H9 (cell line): ENCODE measurements around the gene ALKBH5. TPM values are rescaled to one million over a fixed set of nuclear protein-coding genes. Genes with fewer than 3 reads are reported as not detected.

Experiments used
- DNase-seq: peaks from one replicate; pipeline ENCODE4 v3.0.0-alpha.2; 2017
- H2AFZ ChIP-seq: one replicate; pipeline ENCODE4 v1.6.1; 2013; ENCODE audit warnings: mild to moderate bottlenecking, low read length, control low read depth, moderate library complexity
- H2AK5ac ChIP-seq: 2 replicates; pipeline ENCODE4 v1.6.1; 2013; ENCODE audit warnings: low read length, control low read depth, mixed read lengths; ENCODE audit not compliant: insufficient read length
- H2BK120ac ChIP-seq: one replicate; pipeline ENCODE4 v1.6.1; 2013; ENCODE audit warnings: low read depth, mild to moderate bottlenecking, low read length, control low read depth, inconsistent platforms; ENCODE audit not compliant: poor library complexity, severe bottlenecking
- H2BK12ac ChIP-seq: 2 replicates; pipeline ENCODE4 v1.6.1; 2013; ENCODE audit warnings: low read length, control low read depth, mixed read lengths, low read depth; ENCODE audit not compliant: insufficient read length
- H2BK15ac ChIP-seq: 2 replicates; pipeline ENCODE4 v1.6.1; 2013; ENCODE audit warnings: low read depth, low read length, control low read depth
- H2BK20ac ChIP-seq: one replicate; pipeline ENCODE4 v1.6.1; 2013; ENCODE audit warnings: low read depth, mild to moderate bottlenecking, low read length, control low read depth, inconsistent platforms; ENCODE audit not compliant: poor library complexity, severe bottlenecking
- H2BK5ac ChIP-seq: 2 replicates; pipeline ENCODE4 v1.6.1; 2013; ENCODE audit warnings: low read length, control low read depth, mixed read lengths; ENCODE audit not compliant: insufficient read length
- H3K14ac ChIP-seq: 2 replicates; pipeline ENCODE4 v1.6.1; 2013; ENCODE audit warnings: low read length, control low read depth; ENCODE audit not compliant: insufficient read depth
- H3K18ac ChIP-seq: 2 replicates; pipeline ENCODE4 v1.6.1; 2013; ENCODE audit warnings: low read depth, mild to moderate bottlenecking, mixed read lengths, low read length, control low read depth; ENCODE audit not compliant: insufficient read length
- H3K23ac ChIP-seq: 2 replicates; pipeline ENCODE4 v1.6.1; 2013; ENCODE audit warnings: low read length, control low read depth, mixed read lengths, low read depth; ENCODE audit not compliant: insufficient read length
- H3K23me2 ChIP-seq: 2 replicates; pipeline ENCODE4 v1.6.1; 2013; ENCODE audit warnings: low read depth, mild to moderate bottlenecking, mixed read lengths, low read length, control low read depth; ENCODE audit not compliant: insufficient read length, poor library complexity, severe bottlenecking
- H3K27ac ChIP-seq: 2 replicates; pipeline ENCODE4 v1.5.1; 2013; ENCODE audit warnings: low read length, control low read depth, mixed read lengths, low read depth; ENCODE audit not compliant: insufficient read length
- H3K27me3 ChIP-seq: 2 replicates; pipeline ENCODE4 v1.6.1; 2013; ENCODE audit warnings: low read length, control low read depth, inconsistent platforms; ENCODE audit not compliant: insufficient read depth
- H3K4ac ChIP-seq: 2 replicates; pipeline ENCODE4 v1.6.1; 2013; ENCODE audit warnings: low read depth, mild to moderate bottlenecking, control low read depth, inconsistent platforms, low read length, moderate library complexity
- H3K4me1 ChIP-seq: 2 replicates; pipeline ENCODE4 v1.6.1; 2013; ENCODE audit warnings: low read length, control low read depth, inconsistent platforms; ENCODE audit not compliant: insufficient read depth
- H3K4me2 ChIP-seq: 2 replicates; pipeline ENCODE4 v1.6.1; 2013; ENCODE audit warnings: low read length, control low read depth, mixed read lengths; ENCODE audit not compliant: insufficient read length, insufficient read depth
- H3K56ac ChIP-seq: 2 replicates; pipeline ENCODE4 v1.6.1; 2013; ENCODE audit warnings: low read depth, mild to moderate bottlenecking, mixed read lengths, low read length, control low read depth; ENCODE audit not compliant: insufficient read length
- H3K79me1 ChIP-seq: 2 replicates; pipeline ENCODE4 v1.6.1; 2013; ENCODE audit warnings: low read depth, mild to moderate bottlenecking, moderate library complexity, low read length, control low read depth, inconsistent platforms; ENCODE audit not compliant: insufficient read depth, poor library complexity, severe bottlenecking
- H3K79me2 ChIP-seq: 2 replicates; pipeline ENCODE4 v1.6.1; 2013; ENCODE audit warnings: low read length, control low read depth, inconsistent platforms; ENCODE audit not compliant: insufficient read depth
- H3K9ac ChIP-seq: 2 replicates; pipeline ENCODE4 v1.6.1; 2013; ENCODE audit warnings: low read length, control low read depth, mixed read lengths; ENCODE audit not compliant: insufficient read length; ENCODE audit errors: extremely low read depth
- H3K9me3 ChIP-seq: one replicate; pipeline ENCODE4 v1.6.1; 2013; ENCODE audit warnings: low read depth, low read length, inconsistent platforms; ENCODE audit not compliant: control insufficient read depth
- H3T11ph ChIP-seq: one replicate; pipeline ENCODE4 v1.6.1; 2013; ENCODE audit warnings: mild to moderate bottlenecking, low read length, control low read depth, inconsistent platforms
- H4K20me1 ChIP-seq: one replicate; pipeline ENCODE4 v1.6.1; 2013; ENCODE audit not compliant: control insufficient read depth, insufficient read length, insufficient read depth
- H4K5ac ChIP-seq: 2 replicates; pipeline ENCODE4 v1.6.1; 2013; ENCODE audit warnings: low read depth, mild to moderate bottlenecking, mixed read lengths, low read length, control low read depth; ENCODE audit not compliant: insufficient read length
- H4K8ac ChIP-seq: replicated peaks from 2 replicates; pipeline ENCODE4 v1.6.1; 2013; ENCODE audit warnings: low read length, control low read depth, mixed read lengths, low read depth; ENCODE audit not compliant: insufficient read length
- H4K91ac ChIP-seq: 2 replicates; pipeline ENCODE4 v1.6.1; 2013; ENCODE audit warnings: low read depth, mild to moderate bottlenecking, moderate library complexity, mixed read lengths, low read length, control low read depth; ENCODE audit not compliant: insufficient read length
- H3K27ac Mint-ChIP-seq, 3 experiments: 2 replicates in 2 of 3; 3 replicates in 1 of 3; pipeline ENCODE4 v1.8.0; 2020 to 2021; ENCODE audit warnings: mixed read lengths in 3 of 3, mild to moderate bottlenecking in 1 of 3, moderate library complexity in 1 of 3
- H3K27me3 Mint-ChIP-seq: 2 replicates; pipeline ENCODE4 v1.8.0; 2021; ENCODE audit warnings: low read depth, mild to moderate bottlenecking, moderate library complexity, mixed read lengths
- H3K36me3 Mint-ChIP-seq, 3 experiments: 2 replicates in 2 of 3; 3 replicates in 1 of 3; pipeline ENCODE4 v1.8.0; 2020 to 2021; ENCODE audit warnings: low read depth in 3 of 3, mixed read lengths in 3 of 3; ENCODE audit not compliant: insufficient read depth in 1 of 3
- H3K4me1 Mint-ChIP-seq, 2 experiments: 2 replicates each; pipeline ENCODE4 v1.8.0; 2020; ENCODE audit warnings: mixed read lengths in 2 of 2
- H3K4me3 Mint-ChIP-seq, 2 experiments: 2 replicates in 1 of 2; 3 replicates in 1 of 2; pipeline ENCODE4 v1.8.0; 2020 to 2021; ENCODE audit warnings: mild to moderate bottlenecking in 2 of 2, mixed read lengths in 2 of 2, moderate library complexity in 1 of 2
- H3K9me3 Mint-ChIP-seq, 2 experiments: 2 replicates in 1 of 2; 3 replicates in 1 of 2; pipeline ENCODE4 v1.8.0; 2020; ENCODE audit warnings: mild to moderate bottlenecking in 2 of 2, mixed read lengths in 2 of 2, moderate library complexity in 1 of 2
- whole genome bisulfite sequencing: extraction: QIAGEN DNeasy Blood & Tissue Kit; methylation state at CpG from one replicate; pipeline ENCODE4 v1.1.7; 2013; ENCODE audit warnings: missing lambda C conversion rate, low lambda C conversion rate, mixed read lengths; ENCODE audit not compliant: insufficient read length; ENCODE audit errors: extremely low coverage; 5-methylcytosine and 5-hydroxymethylcytosine counted together
- total RNA-seq: library from RNA; stranded (reverse); gene quantifications from 2 replicates; pipeline ENCODE4 v1.2.1, GENCODE V29; 2021
- TF ChIP-seq, protein P1 (sequence below): fragments of 200-600 bp; sonication (generic); conservative IDR thresholded peaks from 3 replicates; pipeline ENCODE4 v1.8.0; 2021; ENCODE audit warnings: antibody characterized with exemption, mild to moderate bottlenecking

The ALKBH5 gene
- total RNA-seq, 1 experiment from 2014 or later, result 89.8 TPM

DNA sequence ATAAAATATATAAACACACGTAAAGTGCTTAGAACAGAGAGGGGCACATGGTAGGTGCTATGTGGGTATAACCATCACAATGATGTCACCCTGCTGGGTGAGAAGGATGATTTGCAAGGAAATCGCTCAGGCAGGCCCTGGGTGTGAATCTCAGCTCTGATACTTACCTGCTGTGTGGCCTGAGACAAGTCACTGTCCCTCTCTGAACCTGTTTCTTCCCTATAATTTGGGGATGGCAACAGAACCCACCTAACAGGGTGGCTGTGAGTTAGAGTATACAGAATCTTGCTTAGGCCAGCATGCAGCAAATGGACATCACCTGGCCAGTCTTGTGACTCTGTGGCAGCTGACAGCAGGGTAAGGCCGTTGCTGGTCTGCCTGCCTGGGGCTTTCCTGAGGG, 36.6 kb upstream of the ALKBH5 start:
- no peak overlapping the region for H2BK5ac ChIP-seq
- H3K18ac ChIP-seq, result no peak overlapping the region
- peaks cover 10% of the 10 kb centered on the region for H3K27me3 Mint-ChIP-seq
- H2BK20ac ChIP-seq, result no peak overlapping the region
- H3K27ac ChIP-seq, result no peak overlapping the region
- no peak overlapping the region for H3K27ac Mint-ChIP-seq
- H3K14ac ChIP-seq, result no peak overlapping the region
- H3K36me3 Mint-ChIP-seq, result no peaks in the 10 kb centered on the region
- no peak overlapping the region for H2BK120ac ChIP-seq
- no peak overlapping the region for H3K23ac ChIP-seq
- no peak overlapping the region for H3K4me3 Mint-ChIP-seq
- H3K4me2 ChIP-seq, result no peak overlapping the region
- no peak overlapping the region for H2AK5ac ChIP-seq
- H3T11ph ChIP-seq, result no peak overlapping the region
- H2BK12ac ChIP-seq, result no peak overlapping the region
- DNase-seq, result no peak
- no peak overlapping the region for H3K56ac ChIP-seq
- no peak overlapping the region for H2AFZ ChIP-seq
- peaks cover 9 to 15% of the 10 kb centered on the region in 2 experiments for H3K4me1 Mint-ChIP-seq
- no peaks in the 10 kb centered on the region for H4K20me1 ChIP-seq
- no peaks in the 10 kb centered on the region for H3K23me2 ChIP-seq
- H3K79me1 ChIP-seq, result no peaks in the 10 kb centered on the region
- H3K4ac ChIP-seq, result no peak overlapping the region
- no peak overlapping the region for H4K91ac ChIP-seq
- no peaks in the 10 kb centered on the region for H3K9me3 ChIP-seq
- no peaks in the 10 kb centered on the region for H3K9me3 Mint-ChIP-seq
- no peak overlapping the region for H3K9ac ChIP-seq
- no peaks in the 10 kb centered on the region for H3K79me2 ChIP-seq
- H3K27me3 ChIP-seq, result no peaks in the 10 kb centered on the region
- no peak overlapping the region for H4K5ac ChIP-seq
- TF ChIP-seq, protein P1, sequence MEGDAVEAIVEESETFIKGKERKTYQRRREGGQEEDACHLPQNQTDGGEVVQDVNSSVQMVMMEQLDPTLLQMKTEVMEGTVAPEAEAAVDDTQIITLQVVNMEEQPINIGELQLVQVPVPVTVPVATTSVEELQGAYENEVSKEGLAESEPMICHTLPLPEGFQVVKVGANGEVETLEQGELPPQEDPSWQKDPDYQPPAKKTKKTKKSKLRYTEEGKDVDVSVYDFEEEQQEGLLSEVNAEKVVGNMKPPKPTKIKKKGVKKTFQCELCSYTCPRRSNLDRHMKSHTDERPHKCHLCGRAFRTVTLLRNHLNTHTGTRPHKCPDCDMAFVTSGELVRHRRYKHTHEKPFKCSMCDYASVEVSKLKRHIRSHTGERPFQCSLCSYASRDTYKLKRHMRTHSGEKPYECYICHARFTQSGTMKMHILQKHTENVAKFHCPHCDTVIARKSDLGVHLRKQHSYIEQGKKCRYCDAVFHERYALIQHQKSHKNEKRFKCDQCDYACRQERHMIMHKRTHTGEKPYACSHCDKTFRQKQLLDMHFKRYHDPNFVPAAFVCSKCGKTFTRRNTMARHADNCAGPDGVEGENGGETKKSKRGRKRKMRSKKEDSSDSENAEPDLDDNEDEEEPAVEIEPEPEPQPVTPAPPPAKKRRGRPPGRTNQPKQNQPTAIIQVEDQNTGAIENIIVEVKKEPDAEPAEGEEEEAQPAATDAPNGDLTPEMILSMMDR, result no peak
- WGBS, result no CpG with 5 or more reads among the region's 3 CpGs
- no peak overlapping the region for H2BK15ac ChIP-seq
- H3K4me1 ChIP-seq, result peaks cover 3% of the 10 kb centered on the region; the same call in 1 of the 2 replicates
- no peak overlapping the region for H4K8ac ChIP-seq
